HepG2 (cell line): ENCODE measurements around the gene NME4. TPM values are rescaled to one million over a fixed set of nuclear protein-coding genes. Genes with fewer than 3 reads are reported as not detected.

Experiments used
- E2F5 ChIP-seq: sonication (generic); formaldehyde crosslinking; conservative IDR thresholded peaks from 2 replicates; pipeline ENCODE4 v1.4.0; 2020; ENCODE audit warnings: missing genetic modification reagents
- FUBP1 ChIP-seq: sonication (generic); formaldehyde crosslinking; IDR thresholded peaks from 2 replicates; pipeline ENCODE4 v1.5.1; 2020; ENCODE audit warnings: missing genetic modification reagents, mild to moderate bottlenecking, borderline replicate concordance
- KLF15 ChIP-seq: sonication (generic); formaldehyde crosslinking; IDR thresholded peaks from 2 replicates; pipeline ENCODE4 v1.8.1; 2023; ENCODE audit warnings: borderline replicate concordance, mild to moderate bottlenecking, inconsistent platforms, missing genetic modification reagents, mixed read lengths
- PHF20 ChIP-seq: sonication (generic); formaldehyde crosslinking; IDR thresholded peaks from 2 replicates; pipeline ENCODE4 v1.5.0; 2020; ENCODE audit warnings: mild to moderate bottlenecking, missing genetic modification reagents
- RAD21 ChIP-seq: fragments of 450-650 bp; formaldehyde crosslinking; IDR thresholded peaks from 2 replicates; pipeline ENCODE4 v1.5.0; 2020; ENCODE audit warnings: mild to moderate bottlenecking
- SRSF1 ChIP-seq: fragments of 200-400 bp; formaldehyde crosslinking; optimal IDR thresholded peaks from 2 replicates; pipeline ENCODE3; 2017; ENCODE audit warnings: mild to moderate bottlenecking, low read depth, low read length, moderate library complexity
- TFDP1 ChIP-seq: IDR thresholded peaks from 2 replicates; pipeline ENCODE4 v1.6.1; 2016; ENCODE audit warnings: missing compliant biosample characterization, missing genetic modification reagents, borderline replicate concordance
- YEATS4 ChIP-seq: sonication (generic); formaldehyde crosslinking; IDR thresholded peaks from 2 replicates; pipeline ENCODE4 v1.4.0; 2020; ENCODE audit warnings: missing genetic modification reagents, borderline replicate concordance
- ZBTB14 ChIP-seq: sonication (generic); formaldehyde crosslinking; IDR thresholded peaks from 2 replicates; pipeline ENCODE4 v1.4.0; 2020; ENCODE audit warnings: missing genetic modification reagents
- ZMAT5 ChIP-seq: sonication (generic); formaldehyde crosslinking; IDR thresholded peaks from 2 replicates; pipeline ENCODE4 v1.5.0; 2020; ENCODE audit warnings: mild to moderate bottlenecking, low read depth, missing genetic modification reagents, borderline replicate concordance
- ZNF235 ChIP-seq: sonication (generic); formaldehyde crosslinking; IDR thresholded peaks from 2 replicates; pipeline ENCODE4 v1.8.1; 2023; ENCODE audit warnings: mild to moderate bottlenecking, missing genetic modification reagents, borderline replicate concordance
- ZSCAN21 ChIP-seq: sonication (generic); formaldehyde crosslinking; IDR thresholded peaks from 2 replicates; pipeline ENCODE4 v1.8.0; 2022; ENCODE audit warnings: mild to moderate bottlenecking, missing genetic modification reagents, moderate library complexity, borderline replicate concordance
- polyA plus RNA-seq, 8 experiments: library from polyadenylated mRNA; depleted of rRNA in 3 of 8; stranded (reverse) in 7 of 8; unstranded in 1 of 8; fragments of >200 nt; fragmentation: Illumina TruSeq in 4 of 8; extraction: Trizol in 4 of 8; gene quantifications; 2 replicates each; pipeline versions ENCODE4 v1.2.1 to v1.2.3, GENCODE V29; 2011 to 2016; ENCODE audit warnings: low read depth in 4 of 8, missing spikeins in 1 of 8, mixed read lengths in 1 of 8; ENCODE audit not compliant: insufficient read depth in 1 of 8
- total RNA-seq, 5 experiments: library from RNA; depleted of rRNA; stranded (reverse); fragments of >200 nt; fragmentation: Illumina TruSeq; extraction: Trizol; gene quantifications; 2 replicates each; pipeline ENCODE4 v1.2.3, GENCODE V29; 2016; ENCODE audit warnings: low read depth in 1 of 5

Gene NME4
- total and polyA plus RNA-seq, 2 of the 13 experiments (the other 11 are each of a cell fraction or from before 2014, with no cell fraction given): 121 to 263 TPM

- peak; percentile 84 for TF ChIP-seq ZBTB14 (CRISPR knock-in tag)
- 0 out of 2 replicates have a peak, but pooled peaks have one; percentile 20 for TF ChIP-seq ZSCAN21 (CRISPR knock-in tag)
- TF ChIP-seq E2F5 (CRISPR knock-in tag): no peak
- TF ChIP-seq TFDP1 (CRISPR knock-in tag): no peak
- 0 out of 2 replicates have a peak, but pooled peaks have one; percentile 30 for TF ChIP-seq ZNF235 (CRISPR knock-in tag)
- peak; percentile 51; the same call in 1 of the 2 replicates for TF ChIP-seq RAD21 (CRISPR knock-in tag)
- TF ChIP-seq PHF20 (CRISPR knock-in tag): no peak
- TF ChIP-seq ZMAT5 (CRISPR knock-in tag): no peak
- peak; percentile 21 for TF ChIP-seq SRSF1
- no peak for TF ChIP-seq KLF15 (CRISPR knock-in tag)
- no peak for TF ChIP-seq FUBP1 (CRISPR knock-in tag)
- TF ChIP-seq YEATS4 (CRISPR knock-in tag): peak; percentile 52; the same call in 1 of the 2 replicates
These were observed at the start of gene NME4 (continued) for GRCh38 chr16:397135-397661.
